Colonic mucosa (tissue), 4 donors: ENCODE data around the gene ERP27. TPM values are rescaled to one million over a fixed set of nuclear protein-coding genes. Genes with fewer than 3 reads are reported as not detected.

Source experiments
- DNase-seq: peaks from one replicate; pipeline ENCODE4 v3.0.0-alpha.2; 2020
- H3K27ac ChIP-seq: fragments of 200-600 bp; one replicate; pipeline ENCODE4 v1.8.0; 2021
- H3K27me3 ChIP-seq: fragments of 200-600 bp; one replicate; pipeline ENCODE4 v1.8.0; 2021
- H3K36me3 ChIP-seq: fragments of 200-600 bp; one replicate; pipeline ENCODE4 v1.8.0; 2021
- H3K4me1 ChIP-seq: fragments of 200-600 bp; one replicate; pipeline ENCODE4 v1.8.0; 2021; ENCODE audit warnings: mild to moderate bottlenecking
- H3K4me3 ChIP-seq: fragments of 200-600 bp; one replicate; pipeline ENCODE4 v1.8.0; 2021
- H3K9ac ChIP-seq, 2 donors: one replicate each; pipeline ENCODE4 v1.7.0; 2013; ENCODE audit warnings: control low read depth in 2 of 2, low read depth in 2 of 2, low read length in 2 of 2
- H3K9me3 ChIP-seq: fragments of 200-600 bp; one replicate; pipeline ENCODE4 v1.8.0; 2021
- CTCF ChIP-seq: fragments of 200-600 bp; IDR thresholded peaks from one replicate; pipeline ENCODE4 v1.8.0; 2022; ENCODE audit warnings: antibody characterized with exemption, mild to moderate bottlenecking
- intact Hi-C: fragments of 100-400 bp; cut with DNase I; formaldehyde crosslinking; loops from one replicate; pipeline ENCODE4 v1.14.1; 2022
- total RNA-seq, 2 donors: library from RNA; stranded (reverse); fragmentation: NEBNext Ultra II Directional in 1 of 2; extraction: Animal tissue kit (Norgen Biotek cat#: 25700) in 1 of 2; gene quantifications; one replicate each; pipeline ENCODE4 v1.2.1, GENCODE V29; 2021
- donor health status: healthy.
- donor health status: DM: no; HTN: no; CAD: no.
- donor health status: DM: no; HTN: no; CAD: no.

ERP27 gene
- total RNA-seq, 2 donors from 2014 or later = 0.52 to 2.1 TPM

- TF ChIP-seq CTCF = no peak
- intact Hi-C loops = no loop called here
- Histone ChIP-seq H3K4me3 (peak overlapping the region; percentile 32), H3K36me3 (no peaks in the 10 kb centered on the region), H3K27ac (peak overlapping the region; percentile 76), H3K27me3 (no peaks in the 10 kb centered on the region), H3K4me1 (no peaks in the 10 kb centered on the region), H3K9me3 (no peaks in the 10 kb centered on the region), H3K9ac (peak overlapping the region; percentile 39 to 62)
- DNase-seq = no peak
These were observed 22.5 kb upstream of the ERP27 start for GRCh38 chr12:14960548-14961465.

GRCh38 chr12:14959916-14960496 lies 21.7 kb upstream of the ERP27 start:
- TF ChIP-seq CTCF = no peak
- Histone ChIP-seq H3K36me3 (no peaks in the 10 kb centered on the region), H3K4me3 (peak overlapping the region; percentile 32), H3K9me3 (no peaks in the 10 kb centered on the region), H3K4me1 (no peaks in the 10 kb centered on the region), H3K9ac (peak overlapping the region in 1 of 2 donors; percentile 38), H3K27me3 (no peaks in the 10 kb centered on the region), H3K27ac (peak overlapping the region; percentile 76)
- no peak for DNase-seq
- intact Hi-C loops = no loop called here

GRCh38 chr12:14959463-14959862 lies 21.1 kb upstream of the ERP27 start:
- DNase-seq = no peak
- intact Hi-C loops = no loop called here
- no peaks in the 10 kb centered on the region for H3K27me3 ChIP-seq
- no peaks in the 10 kb centered on the region for H3K9me3 ChIP-seq
- no peaks in the 10 kb centered on the region for H3K36me3 ChIP-seq
- H3K27ac ChIP-seq = peak overlapping the region; percentile 76
- no peak for TF ChIP-seq CTCF
- H3K4me1 ChIP-seq = no peaks in the 10 kb centered on the region
- peak overlapping the region; percentile 32 for H3K4me3 ChIP-seq
- H3K9ac ChIP-seq = peak overlapping the region in 1 of 2 donors; percentile 38

- H3K4me3 ChIP-seq = peak overlapping the region; percentile 32
- peak; percentile 20 for DNase-seq
- peak overlapping the region; percentile 76 for H3K27ac ChIP-seq
- H3K9ac ChIP-seq = peak overlapping the region in 1 of 2 donors; percentile 38
- intact Hi-C loops = no loop called here
- no peaks in the 10 kb centered on the region for H3K36me3 ChIP-seq
- no peaks in the 10 kb centered on the region for H3K9me3 ChIP-seq
- no peak for TF ChIP-seq CTCF
- no peaks in the 10 kb centered on the region for H3K27me3 ChIP-seq
- no peaks in the 10 kb centered on the region for H3K4me1 ChIP-seq
These were observed 20.7 kb upstream of the ERP27 start for GRCh38 chr12:14959126-14959440.

GRCh38 chr12:14958361-14959125 lies 20.2 kb upstream of the ERP27 start:
- Histone ChIP-seq H3K27ac (peak overlapping the region; percentile 76), H3K4me1 (no peaks in the 10 kb centered on the region), H3K9ac (peak overlapping the region in 1 of 2 donors; percentile 38), H3K36me3 (no peaks in the 10 kb centered on the region), H3K9me3 (no peaks in the 10 kb centered on the region), H3K27me3 (no peaks in the 10 kb centered on the region), H3K4me3 (no peak overlapping the region)
- DNase-seq = no peak
- intact Hi-C loops = no loop called here
- no peak for TF ChIP-seq CTCF
